Transverse colon (tissue), 4 donors: ENCODE data around the gene CHSY3. TPM values are rescaled to one million over a fixed set of nuclear protein-coding genes. Genes with fewer than 3 reads are reported as not detected.

Experiments
- DNase-seq: peaks from one replicate; pipeline ENCODE4 v3.0.0-alpha.2; 2019
- H3K27ac ChIP-seq, 4 donors: fragments of 200-600 bp; sonication (generic); 2 replicates each; pipeline ENCODE4 v1.5.1; 2016 to 2018; ENCODE audit warnings: inconsistent platforms in 4 of 4
- H3K27me3 ChIP-seq: fragments of 200-600 bp; sonication (generic); 2 replicates; pipeline ENCODE4 v1.5.1; 2017; ENCODE audit warnings: inconsistent platforms
- H3K36me3 ChIP-seq, 4 donors: fragments of 200-600 bp; sonication (generic); 2 replicates each; pipeline ENCODE4 v1.5.1; 2017 to 2019; ENCODE audit warnings: inconsistent platforms in 4 of 4
- H3K4me1 ChIP-seq, 4 donors: fragments of 200-600 bp; sonication (generic); 2 replicates each; pipeline ENCODE4 v1.5.1; 2017 to 2020; ENCODE audit warnings: inconsistent platforms in 4 of 4
- H3K4me3 ChIP-seq, 4 donors: fragments of 200-600 bp; sonication (generic); 1 replicate in 1 of 4; 2 replicates in 3 of 4; pipeline versions ENCODE4 v1.5.1 to v1.6.1; 2017 to 2019; ENCODE audit warnings: inconsistent platforms in 4 of 4
- H3K9me3 ChIP-seq, 2 donors: fragments of 200-600 bp; sonication (generic); 2 replicates each; pipeline ENCODE4 v1.5.1; 2017 to 2019; ENCODE audit warnings: inconsistent platforms in 2 of 2
- EP300 ChIP-seq: sonication (generic); formaldehyde crosslinking; IDR thresholded peaks from one replicate; pipeline ENCODE4 v1.6.1; 2017; ENCODE audit warnings: antibody characterized with exemption, low read depth
- POLR2A ChIP-seq: fragments of 450-650 bp; IDR thresholded peaks from one replicate; pipeline ENCODE4 v1.6.1; 2016; ENCODE audit warnings: antibody characterized with exemption, mild to moderate bottlenecking, moderate library complexity
- POLR2AphosphoS5 ChIP-seq, 3 donors: sonication (generic); formaldehyde crosslinking; IDR thresholded peaks; one replicate each; pipeline ENCODE4 v1.6.1; 2016; ENCODE audit warnings: antibody characterized with exemption in 3 of 3
- WGBS, 2 donors: methylation state at CpG; one replicate each; pipeline ENCODE4 v1.1.5; 2018; ENCODE audit warnings: low coverage in 1 of 2; 5-methylcytosine and 5-hydroxymethylcytosine counted together
- in situ Hi-C, 4 donors: fragments of 200-750 bp; cut with MboI; loops; one replicate each; pipeline versions ENCODE4 v1.15.0 to v1.15.1; 2017; ENCODE audit warnings: low sequenced_read_pairs in 3 of 4, low pct_ligation_motif_present in 1 of 4, low pct_unique_long_range_greater_than_20kb in 1 of 4
- intact Hi-C: fragments of 100-400 bp; cut with DNase I; formaldehyde crosslinking; loops from one replicate; pipeline ENCODE4 v1.15.1; 2023; ENCODE audit warnings: low total_unique reads
- total RNA-seq, 4 donors: library from RNA; depleted of rRNA; stranded (reverse); fragments of >200 nt; gene quantifications; one replicate each; pipeline ENCODE4 v1.1.0, GENCODE V29; 2016
- TF ChIP-seq, protein P1 (sequence below), 5 experiments: fragments of 200-600 bp in 3 of 5; fragments of 450-650 bp in 2 of 5; sonication (generic) in 3 of 5; IDR thresholded peaks; 1 replicate in 2 of 5; 2 replicates in 3 of 5; pipeline ENCODE4 v1.5.1; 2016 to 2017; ENCODE audit warnings: antibody characterized with exemption in 5 of 5, inconsistent platforms in 3 of 5, mild to moderate bottlenecking in 2 of 5, moderate library complexity in 1 of 5

The CHSY3 gene
- total RNA-seq, 4 donors from 2014 or later = 0.27 to 0.79 (median 0.49) TPM

DNA sequence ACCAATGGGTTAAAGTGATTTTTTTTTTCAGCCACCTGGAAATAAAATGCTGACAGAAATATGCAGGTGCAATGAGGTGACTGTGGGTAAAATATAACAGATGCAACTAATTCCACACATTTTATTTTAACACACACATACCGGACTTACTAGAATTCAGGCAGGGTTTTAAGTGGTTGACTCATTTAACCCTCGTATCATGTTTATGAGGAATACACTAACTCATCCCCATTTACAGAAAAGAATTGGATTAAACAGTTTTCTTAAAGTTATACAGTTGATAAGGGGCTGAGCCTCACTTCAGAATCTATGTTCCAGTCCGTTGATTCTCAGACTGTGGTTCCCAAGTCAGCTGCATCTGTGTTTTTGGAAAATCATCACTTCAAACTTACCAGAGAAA lies 207.5 kb downstream of the CHSY3 start:
- in situ Hi-C loops (loop anchor here in 2 of 4 donors (25.0 kb wide), 1 partner anchor 1001 kb away; no protein-coding TSS in a partner anchor), intact Hi-C loops (no loop called here)
- H3K4me3 ChIP-seq = no peak overlapping the region
- H3K27ac ChIP-seq = no peak overlapping the region
- no peaks in the 10 kb centered on the region for H3K27me3 ChIP-seq
- no peak for DNase-seq
- WGBS, 2 donors = 61 to 73% methylated on average over 3 of the region's 3 CpGs
- H3K9me3 ChIP-seq = no peaks in the 10 kb centered on the region
- H3K36me3 ChIP-seq = no peaks in the 10 kb centered on the region
- no peak for TF ChIP-seq EP300
- no peak for TF ChIP-seq POLR2A
- no peak for TF ChIP-seq POLR2AphosphoS5 (IDR thresholded peaks at IDR 0.05)
- TF ChIP-seq, protein P1, sequence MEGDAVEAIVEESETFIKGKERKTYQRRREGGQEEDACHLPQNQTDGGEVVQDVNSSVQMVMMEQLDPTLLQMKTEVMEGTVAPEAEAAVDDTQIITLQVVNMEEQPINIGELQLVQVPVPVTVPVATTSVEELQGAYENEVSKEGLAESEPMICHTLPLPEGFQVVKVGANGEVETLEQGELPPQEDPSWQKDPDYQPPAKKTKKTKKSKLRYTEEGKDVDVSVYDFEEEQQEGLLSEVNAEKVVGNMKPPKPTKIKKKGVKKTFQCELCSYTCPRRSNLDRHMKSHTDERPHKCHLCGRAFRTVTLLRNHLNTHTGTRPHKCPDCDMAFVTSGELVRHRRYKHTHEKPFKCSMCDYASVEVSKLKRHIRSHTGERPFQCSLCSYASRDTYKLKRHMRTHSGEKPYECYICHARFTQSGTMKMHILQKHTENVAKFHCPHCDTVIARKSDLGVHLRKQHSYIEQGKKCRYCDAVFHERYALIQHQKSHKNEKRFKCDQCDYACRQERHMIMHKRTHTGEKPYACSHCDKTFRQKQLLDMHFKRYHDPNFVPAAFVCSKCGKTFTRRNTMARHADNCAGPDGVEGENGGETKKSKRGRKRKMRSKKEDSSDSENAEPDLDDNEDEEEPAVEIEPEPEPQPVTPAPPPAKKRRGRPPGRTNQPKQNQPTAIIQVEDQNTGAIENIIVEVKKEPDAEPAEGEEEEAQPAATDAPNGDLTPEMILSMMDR (IDR thresholded peaks at IDR 0.05) = no peak
- no peaks in the 10 kb centered on the region for H3K4me1 ChIP-seq

DNA sequence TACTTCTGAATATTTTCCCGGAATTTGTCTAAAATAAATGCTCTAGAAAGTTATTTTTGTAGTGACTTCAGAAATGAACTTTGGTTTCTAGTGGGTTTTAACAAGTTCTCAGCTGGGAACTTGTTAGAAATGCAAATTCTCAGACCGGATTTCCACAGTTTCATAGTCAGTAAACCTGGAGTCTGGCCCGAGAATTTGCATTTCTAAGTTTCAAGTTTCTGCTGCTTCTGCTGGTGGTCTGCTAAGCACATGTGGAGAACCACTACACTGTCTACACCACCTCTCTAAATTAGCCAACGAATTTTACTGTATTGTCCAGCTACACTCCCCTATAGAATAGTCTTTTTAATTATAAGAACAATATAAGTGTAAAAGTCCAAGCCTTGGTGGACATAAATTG lies 208.0 kb downstream of the CHSY3 start:
- TF ChIP-seq EP300 = no peak
- TF ChIP-seq POLR2A = no peak
- no peak for DNase-seq
- Histone ChIP-seq H3K9me3 (no peaks in the 10 kb centered on the region), H3K27ac (no peak overlapping the region), H3K4me3 (no peak overlapping the region), H3K4me1 (no peaks in the 10 kb centered on the region), H3K36me3 (no peaks in the 10 kb centered on the region), H3K27me3 (no peaks in the 10 kb centered on the region)
- WGBS, 2 donors = 67 to 69% methylated on average over 4 of the region's 4 CpGs
- in situ Hi-C loops (loop anchor here in 2 of 4 donors (25.0 kb wide), 1 partner anchor 1000 kb away; no protein-coding TSS in a partner anchor), intact Hi-C loops (no loop called here)

DNA sequence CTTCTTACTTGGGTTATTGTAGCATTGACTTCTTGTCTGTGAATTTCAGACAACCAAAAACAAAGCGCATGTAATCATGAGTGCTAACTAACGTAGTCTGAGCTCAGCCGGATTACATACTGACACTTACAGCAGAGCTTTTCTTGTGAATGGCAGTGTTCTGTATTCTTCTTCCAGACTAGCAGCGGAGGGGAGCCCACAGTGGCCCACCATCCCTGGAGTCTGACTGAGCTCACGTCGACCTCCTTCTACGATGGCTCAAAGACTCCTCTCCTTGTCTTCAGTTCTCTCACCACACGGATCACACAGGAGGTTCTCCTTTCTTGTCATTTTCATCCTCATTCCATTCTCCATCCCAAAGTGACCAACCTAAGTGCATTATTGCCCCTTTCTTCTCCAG lies 211.4 kb downstream of the CHSY3 start:
- whole genome bisulfite sequencing, 2 donors = 87 to 88% methylated on average over 7 to 8 of the region's 8 CpGs
- in situ Hi-C loops = loop anchor here in 2 of 4 donors (25.0 kb wide), 1 partner anchor 997 kb away; no protein-coding TSS in a partner anchor
- intact Hi-C loops = no loop called here
- H3K36me3 ChIP-seq = no peaks in the 10 kb centered on the region
- TF ChIP-seq POLR2A = no peak
- no peak for TF ChIP-seq POLR2AphosphoS5 (IDR thresholded peaks at IDR 0.05)
- TF ChIP-seq, protein P1 (IDR thresholded peaks at IDR 0.05) = no peak
- TF ChIP-seq EP300 = no peak
- no peak for DNase-seq
- no peak overlapping the region for H3K27ac ChIP-seq
- H3K4me1 ChIP-seq = no peaks in the 10 kb centered on the region
- no peaks in the 10 kb centered on the region for H3K9me3 ChIP-seq
- no peak overlapping the region for H3K4me3 ChIP-seq
- H3K27me3 ChIP-seq = no peaks in the 10 kb centered on the region

DNA sequence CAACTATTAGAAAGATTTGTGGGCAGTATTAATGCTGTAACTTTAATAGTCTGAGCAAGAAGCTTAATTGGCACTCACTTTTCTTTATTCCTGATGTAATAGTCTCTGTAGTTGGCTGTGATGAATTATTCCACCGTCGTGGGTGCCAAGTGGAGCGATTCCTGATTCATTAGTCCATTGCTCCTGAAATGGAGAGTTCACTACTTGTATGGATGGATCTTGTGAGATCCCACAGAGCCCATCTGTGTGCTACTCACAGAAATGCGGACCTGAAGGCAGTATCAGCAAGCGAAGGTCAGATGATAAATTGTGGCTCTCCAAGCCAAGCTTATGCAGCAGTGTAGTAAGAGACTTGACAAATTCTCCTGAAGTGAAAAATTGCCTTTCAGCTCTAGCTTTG lies 212.2 kb downstream of the CHSY3 start:
- TF ChIP-seq, protein P1 (IDR thresholded peaks at IDR 0.05) = no peak
- TF ChIP-seq EP300 = no peak
- 75 to 96% methylated on average over 5 of the region's 5 CpGs for WGBS, 2 donors
- no peaks in the 10 kb centered on the region for H3K9me3 ChIP-seq
- no peaks in the 10 kb centered on the region for H3K36me3 ChIP-seq
- H3K27me3 ChIP-seq = no peaks in the 10 kb centered on the region
- in situ Hi-C loops = loop anchor here in 2 of 4 donors (25.0 kb wide), 1 partner anchor 996 kb away; no protein-coding TSS in a partner anchor
- H3K4me3 ChIP-seq = no peak overlapping the region
- intact Hi-C loops = no loop called here
- DNase-seq = no peak
- H3K4me1 ChIP-seq = no peaks in the 10 kb centered on the region
- H3K27ac ChIP-seq = no peak overlapping the region

DNA sequence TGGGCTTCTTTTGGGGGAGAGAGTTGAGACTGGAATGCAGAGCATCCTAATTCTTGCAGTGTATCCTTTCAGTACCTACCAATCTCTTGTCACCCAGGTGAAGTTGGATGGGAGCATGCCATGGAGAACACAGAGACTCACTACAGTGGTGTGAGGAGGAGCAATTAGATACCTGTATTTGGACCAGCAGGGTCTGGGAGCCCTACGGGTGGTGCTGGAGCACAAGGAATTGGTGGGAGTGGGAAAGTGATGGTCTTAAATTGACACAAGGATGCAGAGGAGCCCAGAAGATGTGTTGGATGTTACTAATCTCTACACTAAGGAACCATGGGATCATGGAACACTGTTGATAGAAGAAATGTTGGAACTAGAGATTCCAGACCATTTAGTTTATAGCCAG lies 212.7 kb downstream of the CHSY3 start:
- intact Hi-C loops = no loop called here
- in situ Hi-C loops = loop anchor here in 2 of 4 donors (25.0 kb wide), 1 partner anchor 995 kb away; no protein-coding TSS in a partner anchor
- DNase-seq = no peak
- Histone ChIP-seq H3K27me3 (no peaks in the 10 kb centered on the region), H3K9me3 (no peaks in the 10 kb centered on the region), H3K4me3 (no peak overlapping the region), H3K36me3 (no peaks in the 10 kb centered on the region), H3K4me1 (no peaks in the 10 kb centered on the region), H3K27ac (no peak overlapping the region)
- TF ChIP-seq EP300 = no peak
- no peak for TF ChIP-seq POLR2AphosphoS5 (IDR thresholded peaks at IDR 0.05)
- TF ChIP-seq, protein P1 (IDR thresholded peaks at IDR 0.05) = no peak
- TF ChIP-seq POLR2A = no peak
- 71 to 96% methylated on average over 1 of the region's 1 CpG for WGBS, 2 donors
